ENCODE measurements around the gene MTTP.
"Not testable (repeated sequence)": the region's sequence is repeated elsewhere in the genome, so short reads cannot be mapped to it uniquely, and the experiment has no call there.

Gene MTTP

DNA sequence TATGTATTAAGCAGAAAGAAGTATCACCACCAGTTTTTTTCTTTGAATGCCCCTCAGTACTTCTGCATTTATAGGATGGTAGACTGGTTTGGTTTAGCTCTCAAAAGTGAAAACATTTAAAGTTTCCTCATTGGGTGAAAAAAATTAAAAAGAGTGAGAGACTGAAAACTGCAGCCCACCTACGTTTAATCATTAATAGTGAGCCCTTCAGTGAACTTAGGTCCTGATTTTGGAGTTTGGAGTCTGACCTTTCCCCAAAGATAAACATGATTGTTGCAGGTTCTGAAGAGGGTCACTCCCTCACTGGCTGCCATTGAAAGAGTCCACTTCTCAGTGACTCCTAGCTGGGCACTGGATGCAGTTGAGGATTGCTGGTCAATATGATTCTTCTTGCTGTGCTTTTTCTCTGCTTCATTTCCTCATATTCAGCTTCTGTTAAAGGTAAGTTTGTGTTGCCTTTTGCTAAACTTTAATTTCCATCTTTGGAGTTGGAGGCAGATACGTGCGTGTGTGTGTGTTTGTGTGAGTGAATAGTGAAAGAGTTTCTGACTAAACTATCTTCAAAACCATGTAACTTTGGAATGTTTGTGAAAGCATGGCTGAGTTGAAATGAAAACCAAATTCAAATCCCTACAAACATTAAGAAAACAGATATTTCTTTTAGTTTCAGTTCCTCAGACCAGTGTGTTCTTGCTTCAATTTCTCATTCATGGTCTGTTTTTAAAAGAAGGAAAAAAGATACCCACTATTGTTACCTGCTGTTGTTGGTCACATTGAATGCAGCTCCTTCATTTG, at the start of gene MTTP:
Gene MTTP (plus strand): TSS at position 295 of the 795 bp plus-strand sequence. CDS start 86 bp downstream, at position 381.
- DNase-seq (ENCODE audit: low read depth in 3 of 3) = no peak

DNA sequence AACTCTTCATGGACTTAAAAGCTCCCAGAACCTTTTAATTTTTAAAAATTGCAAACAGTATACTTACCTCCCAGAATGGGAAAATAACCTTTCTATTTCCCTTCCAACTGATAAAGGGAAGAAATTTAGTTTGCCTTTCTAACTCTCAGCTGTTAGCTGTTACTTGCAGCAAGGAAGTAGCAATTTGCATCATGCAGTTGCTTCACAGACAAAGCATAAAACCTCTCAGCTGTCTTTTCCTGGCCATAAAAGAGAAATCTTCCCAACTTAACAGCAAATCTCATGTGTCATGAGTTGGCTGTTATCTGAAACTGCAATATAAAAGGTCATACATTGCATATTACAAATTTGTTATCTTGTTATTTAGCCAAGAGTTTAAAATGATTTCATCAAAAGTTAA, 45.4 kb upstream of the MTTP start:
- DNase-seq (ENCODE audit: low read depth in 3 of 3) = no peak

DNA sequence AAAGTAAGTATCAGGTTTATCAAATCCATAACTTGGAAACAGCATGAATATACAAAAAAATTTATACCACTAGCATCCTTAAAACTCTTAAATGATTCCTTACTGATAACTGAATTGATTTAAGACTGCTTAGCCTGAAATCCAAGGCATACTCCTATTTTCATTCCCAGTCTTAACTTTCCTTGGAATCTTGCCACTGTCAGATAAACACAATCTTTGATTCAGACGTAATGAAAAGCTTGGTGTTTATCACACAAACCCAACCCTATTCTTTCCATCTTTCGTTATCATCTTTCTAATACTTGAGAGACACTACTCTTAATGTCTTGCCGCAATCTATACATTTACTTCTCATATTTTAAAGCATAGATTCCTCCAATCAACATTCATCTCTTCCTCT, 44.7 kb upstream of the MTTP start:
- DNase-seq (ENCODE audit: low read depth in 3 of 3) = no peak

DNA sequence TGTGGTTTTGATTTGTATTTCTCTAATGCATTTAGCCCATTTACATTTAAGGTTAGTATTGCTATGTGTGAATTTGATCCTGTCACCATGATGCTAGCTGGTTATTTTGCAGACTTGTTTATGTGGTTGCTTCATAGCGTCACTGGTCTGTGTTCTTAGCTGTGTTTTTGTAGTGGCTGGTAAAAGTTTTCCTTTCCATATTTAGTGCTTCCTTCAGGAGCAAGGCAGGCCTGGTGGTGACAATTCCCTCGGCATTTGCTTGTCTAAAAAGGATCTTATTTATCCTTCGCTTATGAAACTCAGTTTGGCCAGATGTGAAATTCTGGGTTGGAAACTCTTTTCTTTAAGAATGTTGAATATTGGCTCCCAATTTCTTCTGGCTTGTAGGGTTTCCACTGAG, 39.9 kb upstream of the MTTP start:
- DNase-seq (ENCODE audit: low read depth in 3 of 3) = not testable (repeated sequence)

DNA sequence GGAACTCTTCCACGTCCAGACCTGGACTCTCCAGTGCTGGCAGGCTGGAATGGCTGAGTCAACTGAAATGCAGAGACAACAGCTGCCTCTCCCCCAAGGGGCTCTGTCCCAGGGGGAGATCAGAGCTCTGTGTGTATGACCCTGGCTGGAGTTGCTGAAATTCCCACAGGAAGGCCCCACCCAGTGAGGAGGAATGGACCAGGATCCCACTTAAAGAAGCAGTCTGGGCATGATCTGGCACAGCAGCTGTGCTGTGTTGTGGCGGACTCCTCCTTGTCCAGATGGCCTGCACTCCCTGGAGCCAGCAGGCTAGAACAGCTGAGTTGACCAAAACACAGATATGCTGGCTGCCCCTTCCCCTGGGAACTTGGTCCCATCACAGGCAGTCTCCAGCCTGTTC, 38.4 kb upstream of the MTTP start:
- DNase-seq (ENCODE audit: low read depth in 3 of 3) = no peak

DNA sequence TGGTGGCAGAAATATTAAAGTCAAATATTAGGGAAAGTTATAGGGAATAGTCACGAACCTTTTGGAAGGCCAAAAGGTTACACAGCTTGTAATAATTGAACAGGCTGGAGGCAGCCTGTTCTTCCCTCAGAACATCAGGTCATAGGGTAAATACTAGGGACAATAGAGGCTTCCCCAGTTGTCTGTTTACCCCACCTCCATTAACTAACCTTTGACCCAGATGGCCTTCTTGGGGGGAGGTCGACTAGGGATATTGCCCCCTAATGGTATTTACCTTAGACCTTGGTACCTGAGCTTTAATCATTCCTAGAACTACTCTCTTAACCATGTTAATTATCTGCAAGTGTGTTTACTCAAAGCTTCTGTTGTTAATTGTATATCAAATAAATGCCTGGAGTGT, 37.8 kb upstream of the MTTP start:
- no peak for DNase-seq (ENCODE audit: low read depth in 3 of 3)

DNA sequence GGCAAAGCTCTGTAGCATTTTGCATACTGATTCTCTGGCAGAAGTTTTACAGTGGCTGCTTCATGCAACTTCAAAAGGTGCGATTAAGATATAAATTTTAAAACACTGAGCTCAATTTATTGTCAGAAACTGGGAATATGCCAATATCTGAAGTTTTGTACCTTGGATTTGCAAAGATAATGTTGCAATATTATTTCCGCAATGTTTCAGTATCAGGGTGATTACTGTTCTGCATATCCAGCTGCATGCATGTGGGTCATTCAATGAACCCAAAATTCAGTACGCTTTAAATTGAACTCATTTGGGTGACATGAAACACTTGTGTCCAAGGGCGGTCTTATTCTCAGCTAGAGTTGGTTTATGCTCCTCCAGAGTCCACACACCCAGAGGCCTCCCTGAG, 37.0 kb upstream of the MTTP start:
- DNase-seq (ENCODE audit: low read depth in 3 of 3) = no peak

DNA sequence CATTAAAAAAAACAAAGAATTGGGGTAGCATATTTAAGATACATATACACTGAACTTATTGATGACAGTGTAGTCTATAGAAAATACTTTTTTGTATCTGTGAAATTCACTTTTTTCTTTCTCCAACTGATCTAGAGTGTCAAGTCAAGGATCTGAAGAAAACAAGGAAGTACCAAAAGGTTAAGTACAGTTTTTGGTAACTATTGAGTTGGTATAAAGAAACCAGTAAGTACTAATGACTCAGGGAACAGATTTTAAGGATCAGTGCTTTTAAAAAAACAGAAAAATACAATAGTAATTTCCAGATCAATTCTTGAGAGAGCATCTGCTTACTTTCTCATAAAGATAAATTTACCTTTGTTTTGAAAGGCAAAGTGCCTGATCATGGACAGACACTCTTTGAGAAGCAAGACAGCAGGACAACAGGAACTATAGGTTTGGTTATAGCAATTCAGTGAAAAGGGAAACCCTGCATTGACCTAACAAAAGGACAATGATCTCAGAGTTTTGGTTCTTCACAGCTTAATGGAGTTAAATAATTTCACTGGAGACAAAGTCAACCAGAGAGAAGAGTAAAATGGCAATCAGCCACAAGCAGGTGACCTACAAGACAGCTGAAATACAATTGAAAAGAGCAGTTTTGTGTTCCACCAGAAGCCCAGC, 34.2 kb upstream of the MTTP start:
- DNase-seq (ENCODE audit: low read depth in 3 of 3) = no peak

DNA sequence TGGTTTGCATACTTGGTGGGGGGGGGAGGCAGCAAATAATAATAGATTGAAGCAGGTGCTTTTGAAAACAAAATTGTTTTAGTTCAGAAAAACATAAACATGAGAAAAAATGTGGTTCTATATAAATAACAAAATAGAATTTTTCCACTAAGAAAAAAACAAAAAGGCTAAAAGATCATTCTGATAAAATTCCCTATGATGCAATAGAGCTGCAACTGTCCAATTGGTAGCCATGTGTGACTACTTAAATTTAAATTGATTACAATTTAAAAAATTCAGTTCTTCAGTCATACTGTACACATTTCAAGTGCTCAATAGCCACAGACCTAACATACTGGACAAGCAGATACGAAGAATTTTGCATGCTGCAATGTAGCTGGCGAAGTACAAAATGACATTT, 21.8 kb upstream of the MTTP start:
- no peak for DNase-seq (ENCODE audit: low read depth in 3 of 3)

DNA sequence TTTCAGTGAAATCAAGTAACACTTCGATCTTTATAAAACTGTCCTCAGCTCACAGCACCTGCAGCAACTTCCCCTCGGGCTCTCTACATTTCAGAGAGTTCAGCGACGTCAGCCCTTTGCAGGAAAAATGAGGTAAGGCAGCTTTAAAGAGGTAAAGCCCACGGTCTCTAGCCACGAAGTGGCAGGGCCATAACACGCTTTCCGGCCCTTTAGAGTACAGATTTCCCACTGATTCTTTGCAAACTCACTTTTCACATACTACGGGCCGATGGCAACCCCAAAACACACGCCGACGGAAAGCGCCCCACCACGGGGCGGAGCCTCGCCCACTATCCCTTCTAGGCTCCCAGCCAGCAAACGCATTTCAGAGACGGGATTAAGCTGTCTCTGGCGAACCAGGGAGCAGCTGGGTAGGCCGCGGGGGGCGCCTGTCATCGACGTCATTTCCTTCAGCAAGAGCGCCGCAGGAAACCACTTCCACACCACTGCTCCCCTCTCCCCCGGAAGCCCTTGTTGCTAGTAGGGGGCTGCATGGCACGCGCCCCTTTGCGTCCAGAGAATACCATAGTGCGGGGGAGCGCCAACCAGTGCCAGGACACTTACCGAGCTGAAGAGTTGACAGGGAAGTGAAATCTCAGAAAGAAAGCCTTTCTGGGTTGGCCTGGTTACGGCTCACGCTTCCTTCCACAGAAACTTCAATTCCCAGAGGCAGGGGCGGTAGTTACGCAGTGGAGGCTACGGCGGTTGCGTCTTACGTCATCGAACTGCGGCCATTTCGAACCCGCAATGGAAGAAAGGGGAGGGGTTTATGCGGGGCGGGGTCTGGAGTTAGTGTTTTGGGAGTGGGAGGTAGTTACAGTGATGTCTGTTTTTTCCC, 11.1 kb upstream of the MTTP start, which contains the start of gene TRMT10A:
Gene TRMT10A (minus strand): TSS at position 730 of the 877 bp plus-strand sequence. CDS start 4,701 bp downstream, outside the sequence.
- DNase-seq (ENCODE audit: low read depth in 3 of 3) = peak; percentile 88 to 94 (median 93)

DNA sequence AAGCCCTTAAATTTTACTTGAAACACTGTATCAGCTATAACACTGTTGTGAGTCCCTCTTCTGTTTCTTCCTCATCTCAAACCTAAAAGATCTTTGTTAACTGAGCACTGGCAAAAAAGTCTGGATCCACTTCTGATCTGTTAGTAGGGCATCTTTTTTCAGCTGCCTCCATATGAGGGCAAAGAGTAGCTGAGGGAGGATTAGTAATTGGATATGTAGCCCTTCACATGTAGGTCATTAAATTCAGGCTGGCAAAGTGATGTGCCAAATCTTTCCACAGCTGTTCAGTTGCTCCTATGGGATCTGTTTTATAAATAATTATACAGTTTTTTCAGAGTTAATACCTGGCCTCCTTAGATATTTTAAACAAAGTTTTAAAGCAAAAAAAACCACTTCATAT, 9.7 kb upstream of the MTTP start:
- no peak for DNase-seq (ENCODE audit: low read depth in 3 of 3)

DNA sequence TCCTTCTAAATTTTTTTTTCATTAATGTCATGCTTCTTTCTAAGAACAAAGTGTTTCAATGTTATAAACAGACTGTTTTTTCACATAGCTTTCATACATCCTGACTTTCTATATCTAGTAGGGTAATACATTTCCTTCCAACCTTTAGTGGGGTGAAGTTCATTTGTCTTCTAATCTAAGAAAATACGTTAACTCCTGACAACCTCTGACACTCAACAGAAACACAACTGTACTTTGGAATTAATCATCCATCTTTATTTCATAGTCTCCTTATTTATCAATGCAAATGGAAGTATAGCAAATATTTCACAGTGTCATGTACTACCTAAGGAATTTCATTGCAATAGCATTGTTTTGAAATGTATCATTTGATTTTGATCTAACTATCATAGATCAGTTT, 2.7 kb upstream of the MTTP start:
- DNase-seq (ENCODE audit: low read depth in 3 of 3) = no peak

DNA sequence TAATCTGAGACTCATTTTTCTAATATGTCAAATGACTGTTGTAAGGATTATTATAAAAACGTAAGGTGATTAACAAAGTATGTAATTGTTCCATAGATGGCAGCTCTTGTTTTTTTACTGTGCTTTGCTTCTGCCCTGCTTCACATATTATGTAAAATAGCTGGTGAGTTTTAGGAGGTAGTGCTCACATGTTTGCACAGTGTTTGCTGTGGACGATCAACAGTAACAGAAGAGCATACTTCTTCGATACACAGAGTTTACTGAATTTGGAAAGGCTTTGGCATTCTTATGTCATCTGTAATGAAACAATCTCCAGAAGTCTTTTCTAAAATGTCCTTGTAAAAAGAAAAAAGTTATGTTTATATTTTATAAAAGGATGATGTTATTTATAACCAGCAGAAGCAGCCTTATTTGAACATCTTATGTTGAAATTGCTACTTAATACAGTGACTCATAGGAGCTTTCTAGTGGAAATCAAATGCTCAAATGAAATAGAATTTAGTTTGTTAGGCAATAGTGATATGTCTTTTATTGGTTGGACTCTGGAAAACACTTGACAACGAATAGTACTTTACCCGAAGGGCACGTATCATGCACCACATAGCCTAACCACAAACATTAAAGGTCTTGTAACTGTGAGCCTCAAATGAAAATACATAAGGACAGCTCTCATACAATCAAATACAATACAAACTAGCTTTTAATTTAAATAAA, 1.9 kb upstream of the MTTP start:
- no peak for DNase-seq (ENCODE audit: low read depth in 3 of 3)

DNA sequence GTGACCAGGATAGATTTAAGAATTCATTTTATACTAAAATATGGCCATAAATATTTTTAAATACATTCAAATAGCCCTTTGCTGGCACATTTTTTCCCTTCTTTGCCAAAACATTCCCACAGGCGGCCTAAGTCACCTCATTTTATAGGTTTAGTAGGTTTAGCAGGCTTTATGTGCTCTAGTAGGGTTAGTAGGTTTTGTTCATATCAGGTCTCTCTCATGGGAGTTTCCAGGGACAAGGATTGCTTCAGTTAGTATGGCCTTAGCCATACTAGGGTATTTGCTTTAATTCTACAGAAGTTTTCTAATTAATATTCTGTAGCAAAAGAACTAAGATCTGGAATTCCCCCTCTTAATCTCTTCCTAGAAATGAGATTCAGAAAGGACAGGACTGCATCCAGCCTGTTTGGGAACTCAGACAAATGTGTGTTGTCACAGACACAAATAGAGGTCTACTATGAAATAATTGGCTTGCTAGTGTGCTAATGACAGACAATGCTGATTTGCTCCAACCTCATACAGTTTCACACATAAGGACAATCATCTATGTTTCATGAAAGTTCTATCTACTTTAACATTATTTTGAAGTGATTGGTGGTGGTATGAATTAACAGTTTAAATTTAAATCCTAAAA, 772 bp upstream of the MTTP start:
- no peak for DNase-seq (ENCODE audit: low read depth in 3 of 3)

DNA sequence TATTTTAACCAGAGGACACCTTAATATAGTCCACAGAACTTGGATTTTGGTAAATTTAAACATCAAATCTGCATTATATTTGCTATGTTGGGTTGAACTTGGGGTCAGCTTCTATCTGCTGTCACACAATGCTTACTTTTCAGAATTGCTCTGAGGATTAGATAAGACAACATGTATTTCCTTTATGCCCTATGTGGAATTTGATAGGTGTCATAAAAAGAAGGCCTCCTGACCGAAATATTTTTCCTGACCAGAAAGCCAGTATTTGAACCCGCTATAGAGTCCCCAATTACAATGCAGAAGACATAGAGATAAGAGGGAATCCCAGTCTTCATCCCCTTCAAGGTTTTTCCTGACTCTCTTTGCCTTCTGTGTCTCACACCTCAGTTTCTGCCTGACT, 4.1 kb downstream of the MTTP start:
- no peak for DNase-seq (ENCODE audit: low read depth in 3 of 3)

DNA sequence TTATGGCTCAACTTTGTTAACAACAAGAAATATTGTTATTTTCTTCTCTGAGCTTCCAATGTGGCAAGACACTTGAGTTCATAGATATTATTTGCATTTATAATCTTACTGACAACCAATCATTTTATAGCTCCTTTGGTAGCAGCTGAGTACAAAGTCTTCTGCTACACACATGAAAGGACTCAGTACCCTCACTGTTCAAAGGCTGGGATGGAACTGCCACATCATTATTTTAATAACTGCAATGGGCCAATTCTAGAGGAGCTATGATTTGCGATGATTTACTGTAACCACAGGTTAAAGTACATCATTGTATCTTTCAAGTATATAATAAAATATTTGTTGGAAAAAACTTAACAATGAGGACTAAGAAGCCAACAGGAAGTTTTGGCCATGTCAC, 10.9 kb downstream of the MTTP start:
- DNase-seq (ENCODE audit: low read depth in 3 of 3) = no peak

DNA sequence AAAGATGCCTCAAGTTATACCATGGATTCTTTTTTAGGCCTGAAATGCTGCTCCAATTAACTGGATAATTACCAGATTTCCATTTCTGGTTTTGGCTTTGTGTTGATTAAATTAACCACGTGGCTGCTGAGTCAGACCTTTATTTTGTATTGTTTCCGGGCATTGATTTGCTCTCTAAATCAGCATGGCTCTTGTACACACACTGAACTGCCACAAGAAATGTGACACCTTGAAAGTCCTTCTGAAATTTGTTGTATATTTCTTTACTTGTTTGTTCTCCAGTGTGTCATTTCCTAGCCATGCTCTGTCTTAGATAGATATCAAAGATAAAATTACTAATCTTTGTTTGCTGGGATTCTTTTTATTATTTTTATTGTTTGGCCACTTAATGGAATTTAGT, 11.7 kb downstream of the MTTP start:
- no peak for DNase-seq (ENCODE audit: low read depth in 3 of 3)

DNA sequence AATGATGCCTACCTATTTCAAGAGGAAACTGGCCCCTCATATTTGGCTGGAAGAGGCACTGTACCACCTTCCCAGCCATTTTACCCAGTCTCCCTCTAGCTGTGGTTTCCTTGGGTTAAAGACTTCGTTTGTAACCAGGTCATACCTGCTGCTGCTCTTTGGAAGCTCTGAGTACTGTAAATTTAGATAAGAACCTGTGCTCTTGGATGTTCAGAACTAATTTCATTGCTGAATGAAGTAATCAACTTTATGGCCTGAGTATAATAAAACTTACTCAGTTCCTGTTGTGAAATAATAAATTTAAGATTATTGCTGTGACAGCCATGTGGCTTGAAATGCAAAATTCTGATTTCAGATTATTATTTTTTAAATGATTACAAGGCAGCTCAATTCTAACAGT, 12.2 kb downstream of the MTTP start:
- DNase-seq (ENCODE audit: low read depth in 3 of 3) = no peak

DNA sequence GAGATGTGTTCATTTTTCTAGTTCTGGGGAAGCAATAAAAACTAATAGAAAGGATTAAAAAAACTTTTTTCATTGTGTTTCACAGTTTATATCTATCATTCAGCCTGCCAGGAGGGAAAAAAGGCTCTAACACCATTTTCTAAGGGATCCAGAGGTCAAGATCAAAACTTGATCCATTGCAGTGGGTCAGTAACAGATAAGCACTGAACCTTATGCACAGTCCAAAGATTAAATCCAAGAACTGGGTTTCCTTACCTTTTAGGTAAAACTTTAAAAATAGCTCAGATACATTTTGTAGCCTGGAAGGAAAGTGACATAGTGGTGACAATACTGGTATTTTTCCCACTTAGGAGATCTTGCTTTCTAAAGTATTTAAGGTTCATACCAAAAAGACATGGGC, 12.7 kb downstream of the MTTP start:
- DNase-seq (ENCODE audit: low read depth in 3 of 3) = no peak

DNA sequence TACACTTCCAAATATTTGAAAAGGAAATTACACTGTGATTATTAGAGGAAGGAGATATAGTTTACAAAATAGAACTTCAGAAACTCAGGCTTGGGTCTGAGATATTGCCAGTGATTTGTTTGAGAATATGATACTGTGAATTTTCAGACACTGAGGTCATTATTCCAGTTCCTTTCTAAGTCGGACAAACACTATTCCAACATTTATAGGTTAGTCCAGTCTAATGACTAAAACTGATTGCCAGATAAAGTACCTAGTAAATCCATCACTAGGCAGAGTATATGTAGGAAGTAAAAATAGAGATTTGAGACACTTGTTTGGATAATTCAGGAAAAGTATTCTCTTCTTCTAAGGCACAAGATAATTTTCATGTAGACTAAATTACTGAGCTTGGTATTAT, 13.2 kb downstream of the MTTP start:
- no peak for DNase-seq (ENCODE audit: low read depth in 3 of 3)

DNA sequence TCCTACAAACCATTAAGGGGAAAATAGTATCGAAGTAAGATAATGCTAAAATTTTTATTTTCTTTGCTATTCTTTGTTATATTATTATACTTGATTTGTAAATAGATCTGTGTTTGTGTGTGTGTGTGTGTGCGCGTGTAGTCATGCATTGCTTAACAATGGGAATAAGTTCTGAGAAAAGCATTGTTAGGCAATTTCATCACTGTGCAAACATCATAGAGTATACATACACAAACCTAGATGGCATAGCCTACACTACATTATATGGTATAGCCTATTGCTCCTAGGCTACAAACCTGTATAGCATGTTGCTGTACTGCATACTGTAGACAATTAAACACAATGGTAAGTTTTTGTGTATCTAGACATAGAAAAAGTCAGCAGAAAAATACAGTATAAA, 17.1 kb downstream of the MTTP start:
- no peak for DNase-seq (ENCODE audit: low read depth in 3 of 3)
